H9 (cell line): ENCODE results near the gene NXN. TPM values are rescaled to one million over a fixed set of nuclear protein-coding genes. Genes with fewer than 3 reads are reported as not detected.
A peak's percentile ranks its signal among the peaks of the same experiment; 100 is the strongest.

Source experiments
- DNase-seq: peaks from one replicate; pipeline ENCODE4 v3.0.0-alpha.2; 2017
- H2AFZ ChIP-seq: one replicate; pipeline ENCODE4 v1.6.1; 2013; ENCODE audit warnings: mild to moderate bottlenecking, low read length, control low read depth, moderate library complexity
- H2AK5ac ChIP-seq: 2 replicates; pipeline ENCODE4 v1.6.1; 2013; ENCODE audit warnings: low read length, control low read depth, mixed read lengths; ENCODE audit not compliant: insufficient read length
- H2BK120ac ChIP-seq: one replicate; pipeline ENCODE4 v1.6.1; 2013; ENCODE audit warnings: low read depth, mild to moderate bottlenecking, low read length, control low read depth, inconsistent platforms; ENCODE audit not compliant: poor library complexity, severe bottlenecking
- H2BK12ac ChIP-seq: 2 replicates; pipeline ENCODE4 v1.6.1; 2013; ENCODE audit warnings: low read length, control low read depth, mixed read lengths, low read depth; ENCODE audit not compliant: insufficient read length
- H2BK15ac ChIP-seq: 2 replicates; pipeline ENCODE4 v1.6.1; 2013; ENCODE audit warnings: low read depth, low read length, control low read depth
- H2BK20ac ChIP-seq: one replicate; pipeline ENCODE4 v1.6.1; 2013; ENCODE audit warnings: low read depth, mild to moderate bottlenecking, low read length, control low read depth, inconsistent platforms; ENCODE audit not compliant: poor library complexity, severe bottlenecking
- H2BK5ac ChIP-seq: 2 replicates; pipeline ENCODE4 v1.6.1; 2013; ENCODE audit warnings: low read length, control low read depth, mixed read lengths; ENCODE audit not compliant: insufficient read length
- H3K14ac ChIP-seq: 2 replicates; pipeline ENCODE4 v1.6.1; 2013; ENCODE audit warnings: low read length, control low read depth; ENCODE audit not compliant: insufficient read depth
- H3K18ac ChIP-seq: 2 replicates; pipeline ENCODE4 v1.6.1; 2013; ENCODE audit warnings: low read depth, mild to moderate bottlenecking, mixed read lengths, low read length, control low read depth; ENCODE audit not compliant: insufficient read length
- H3K23ac ChIP-seq: 2 replicates; pipeline ENCODE4 v1.6.1; 2013; ENCODE audit warnings: low read length, control low read depth, mixed read lengths, low read depth; ENCODE audit not compliant: insufficient read length
- H3K23me2 ChIP-seq: 2 replicates; pipeline ENCODE4 v1.6.1; 2013; ENCODE audit warnings: low read depth, mild to moderate bottlenecking, mixed read lengths, low read length, control low read depth; ENCODE audit not compliant: insufficient read length, poor library complexity, severe bottlenecking
- H3K27ac ChIP-seq: 2 replicates; pipeline ENCODE4 v1.5.1; 2013; ENCODE audit warnings: low read length, control low read depth, mixed read lengths, low read depth; ENCODE audit not compliant: insufficient read length
- H3K27me3 ChIP-seq: 2 replicates; pipeline ENCODE4 v1.6.1; 2013; ENCODE audit warnings: low read length, control low read depth, inconsistent platforms; ENCODE audit not compliant: insufficient read depth
- H3K4ac ChIP-seq: 2 replicates; pipeline ENCODE4 v1.6.1; 2013; ENCODE audit warnings: low read depth, mild to moderate bottlenecking, control low read depth, inconsistent platforms, low read length, moderate library complexity
- H3K4me1 ChIP-seq: 2 replicates; pipeline ENCODE4 v1.6.1; 2013; ENCODE audit warnings: low read length, control low read depth, inconsistent platforms; ENCODE audit not compliant: insufficient read depth
- H3K4me2 ChIP-seq: 2 replicates; pipeline ENCODE4 v1.6.1; 2013; ENCODE audit warnings: low read length, control low read depth, mixed read lengths; ENCODE audit not compliant: insufficient read length, insufficient read depth
- H3K56ac ChIP-seq: 2 replicates; pipeline ENCODE4 v1.6.1; 2013; ENCODE audit warnings: low read depth, mild to moderate bottlenecking, mixed read lengths, low read length, control low read depth; ENCODE audit not compliant: insufficient read length
- H3K79me1 ChIP-seq: 2 replicates; pipeline ENCODE4 v1.6.1; 2013; ENCODE audit warnings: low read depth, mild to moderate bottlenecking, moderate library complexity, low read length, control low read depth, inconsistent platforms; ENCODE audit not compliant: insufficient read depth, poor library complexity, severe bottlenecking
- H3K79me2 ChIP-seq: 2 replicates; pipeline ENCODE4 v1.6.1; 2013; ENCODE audit warnings: low read length, control low read depth, inconsistent platforms; ENCODE audit not compliant: insufficient read depth
- H3K9ac ChIP-seq: 2 replicates; pipeline ENCODE4 v1.6.1; 2013; ENCODE audit warnings: low read length, control low read depth, mixed read lengths; ENCODE audit not compliant: insufficient read length; ENCODE audit errors: extremely low read depth
- H3K9me3 ChIP-seq: one replicate; pipeline ENCODE4 v1.6.1; 2013; ENCODE audit warnings: low read depth, low read length, inconsistent platforms; ENCODE audit not compliant: control insufficient read depth
- H3T11ph ChIP-seq: one replicate; pipeline ENCODE4 v1.6.1; 2013; ENCODE audit warnings: mild to moderate bottlenecking, low read length, control low read depth, inconsistent platforms
- H4K20me1 ChIP-seq: one replicate; pipeline ENCODE4 v1.6.1; 2013; ENCODE audit not compliant: control insufficient read depth, insufficient read length, insufficient read depth
- H4K5ac ChIP-seq: 2 replicates; pipeline ENCODE4 v1.6.1; 2013; ENCODE audit warnings: low read depth, mild to moderate bottlenecking, mixed read lengths, low read length, control low read depth; ENCODE audit not compliant: insufficient read length
- H4K8ac ChIP-seq: replicated peaks from 2 replicates; pipeline ENCODE4 v1.6.1; 2013; ENCODE audit warnings: low read length, control low read depth, mixed read lengths, low read depth; ENCODE audit not compliant: insufficient read length
- H4K91ac ChIP-seq: 2 replicates; pipeline ENCODE4 v1.6.1; 2013; ENCODE audit warnings: low read depth, mild to moderate bottlenecking, moderate library complexity, mixed read lengths, low read length, control low read depth; ENCODE audit not compliant: insufficient read length
- H3K27ac Mint-ChIP-seq, 3 experiments: 2 replicates in 2 of 3; 3 replicates in 1 of 3; pipeline ENCODE4 v1.8.0; 2020 to 2021; ENCODE audit warnings: mixed read lengths in 3 of 3, mild to moderate bottlenecking in 1 of 3, moderate library complexity in 1 of 3
- H3K27me3 Mint-ChIP-seq: 2 replicates; pipeline ENCODE4 v1.8.0; 2021; ENCODE audit warnings: low read depth, mild to moderate bottlenecking, moderate library complexity, mixed read lengths
- H3K36me3 Mint-ChIP-seq, 3 experiments: 2 replicates in 2 of 3; 3 replicates in 1 of 3; pipeline ENCODE4 v1.8.0; 2020 to 2021; ENCODE audit warnings: low read depth in 3 of 3, mixed read lengths in 3 of 3; ENCODE audit not compliant: insufficient read depth in 1 of 3
- H3K4me1 Mint-ChIP-seq, 2 experiments: 2 replicates each; pipeline ENCODE4 v1.8.0; 2020; ENCODE audit warnings: mixed read lengths in 2 of 2
- H3K4me3 Mint-ChIP-seq, 2 experiments: 2 replicates in 1 of 2; 3 replicates in 1 of 2; pipeline ENCODE4 v1.8.0; 2020 to 2021; ENCODE audit warnings: mild to moderate bottlenecking in 2 of 2, mixed read lengths in 2 of 2, moderate library complexity in 1 of 2
- H3K9me3 Mint-ChIP-seq, 2 experiments: 2 replicates in 1 of 2; 3 replicates in 1 of 2; pipeline ENCODE4 v1.8.0; 2020; ENCODE audit warnings: mild to moderate bottlenecking in 2 of 2, mixed read lengths in 2 of 2, moderate library complexity in 1 of 2
- WGBS: extraction: QIAGEN DNeasy Blood & Tissue Kit; methylation state at CpG from one replicate; pipeline ENCODE4 v1.1.7; 2013; ENCODE audit warnings: missing lambda C conversion rate, low lambda C conversion rate, mixed read lengths; ENCODE audit not compliant: insufficient read length; ENCODE audit errors: extremely low coverage; 5-methylcytosine and 5-hydroxymethylcytosine counted together
- total RNA-seq: library from RNA; stranded (reverse); gene quantifications from 2 replicates; pipeline ENCODE4 v1.2.1, GENCODE V29; 2021
- TF ChIP-seq, protein P1 (sequence below): fragments of 200-600 bp; sonication (generic); conservative IDR thresholded peaks from 3 replicates; pipeline ENCODE4 v1.8.0; 2021; ENCODE audit warnings: antibody characterized with exemption, mild to moderate bottlenecking

Gene NXN
- total RNA-seq, 1 experiment from 2014 or later: 93.6 TPM

DNA sequence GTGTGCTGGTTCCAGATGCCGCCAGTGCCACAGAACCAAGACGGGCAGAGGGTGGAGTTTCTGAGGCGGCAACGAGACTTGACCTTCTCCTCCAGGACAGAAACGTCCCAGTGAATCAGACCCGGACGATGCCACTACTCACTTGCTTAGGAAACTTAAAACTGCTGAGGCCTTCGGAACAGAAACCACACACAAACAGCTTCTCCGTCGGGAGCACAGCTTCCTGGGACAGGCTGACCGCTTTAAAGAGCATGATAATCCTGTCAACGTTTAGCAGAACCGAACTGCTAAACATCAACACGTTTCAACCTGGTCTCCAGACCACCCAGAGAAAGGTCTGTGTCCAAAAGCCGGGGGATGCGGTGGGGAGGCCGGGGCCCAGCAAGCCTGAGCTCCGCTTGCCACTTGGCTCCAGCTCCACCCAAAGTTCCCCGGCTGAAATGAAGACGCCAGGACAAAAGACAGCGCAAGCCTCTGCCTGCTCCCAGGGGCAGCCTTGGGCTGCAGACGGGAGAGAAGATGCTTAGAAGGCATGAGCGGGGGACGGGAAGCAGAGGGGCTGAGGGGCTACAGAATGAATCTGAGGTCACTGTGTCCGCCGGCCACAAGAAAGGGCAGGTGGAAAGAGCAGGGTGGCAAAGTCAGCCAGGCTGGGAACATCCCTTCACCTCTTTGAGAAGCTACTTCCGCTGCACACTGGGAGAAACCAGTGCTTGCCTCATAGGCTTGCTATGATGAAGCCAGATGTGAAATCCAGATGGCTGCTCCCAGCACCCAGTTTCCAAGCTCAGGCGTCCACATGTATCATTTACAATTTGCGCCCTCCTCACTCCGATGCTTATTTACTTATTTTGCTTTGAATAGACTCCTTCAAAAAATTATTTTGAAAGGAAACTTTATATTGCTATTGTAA lies 128.5 kb downstream of the NXN start:
- TF ChIP-seq, protein P1, sequence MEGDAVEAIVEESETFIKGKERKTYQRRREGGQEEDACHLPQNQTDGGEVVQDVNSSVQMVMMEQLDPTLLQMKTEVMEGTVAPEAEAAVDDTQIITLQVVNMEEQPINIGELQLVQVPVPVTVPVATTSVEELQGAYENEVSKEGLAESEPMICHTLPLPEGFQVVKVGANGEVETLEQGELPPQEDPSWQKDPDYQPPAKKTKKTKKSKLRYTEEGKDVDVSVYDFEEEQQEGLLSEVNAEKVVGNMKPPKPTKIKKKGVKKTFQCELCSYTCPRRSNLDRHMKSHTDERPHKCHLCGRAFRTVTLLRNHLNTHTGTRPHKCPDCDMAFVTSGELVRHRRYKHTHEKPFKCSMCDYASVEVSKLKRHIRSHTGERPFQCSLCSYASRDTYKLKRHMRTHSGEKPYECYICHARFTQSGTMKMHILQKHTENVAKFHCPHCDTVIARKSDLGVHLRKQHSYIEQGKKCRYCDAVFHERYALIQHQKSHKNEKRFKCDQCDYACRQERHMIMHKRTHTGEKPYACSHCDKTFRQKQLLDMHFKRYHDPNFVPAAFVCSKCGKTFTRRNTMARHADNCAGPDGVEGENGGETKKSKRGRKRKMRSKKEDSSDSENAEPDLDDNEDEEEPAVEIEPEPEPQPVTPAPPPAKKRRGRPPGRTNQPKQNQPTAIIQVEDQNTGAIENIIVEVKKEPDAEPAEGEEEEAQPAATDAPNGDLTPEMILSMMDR: no peak
- Histone ChIP-seq H3K23me2 (no peaks in the 10 kb centered on the region), H2AK5ac (no peak overlapping the region), H3K23ac (no peak overlapping the region), H3K14ac (peak overlapping the region; percentile 18; the same call in 1 of the 2 replicates), H2BK20ac (no peak overlapping the region), H2AFZ (no peak overlapping the region), H3K4me1 (no peaks in the 10 kb centered on the region), H3K9ac (no peak overlapping the region), H4K8ac (no peak overlapping the region), H3K27me3 (no peaks in the 10 kb centered on the region), H3K18ac (no peak overlapping the region), H2BK12ac (no peak overlapping the region), H3T11ph (no peak overlapping the region), H3K4ac (no peak overlapping the region), H2BK15ac (no peak overlapping the region), H3K27ac (no peak overlapping the region), H3K9me3 (no peaks in the 10 kb centered on the region), H3K4me2 (no peak overlapping the region), H3K79me1 (peaks cover 5% of the 10 kb centered on the region), H3K56ac (no peak overlapping the region), H4K91ac (no peak overlapping the region), H2BK120ac (no peak overlapping the region), H2BK5ac (no peak overlapping the region), H3K79me2 (no peaks in the 10 kb centered on the region; the same call in 1 of the 2 replicates), H4K5ac (no peak overlapping the region), H4K20me1 (no peaks in the 10 kb centered on the region)
- peak overlapping the region in 2 of 3 experiments; percentile 45 to 94; a peak in 2 of 7 replicates for H3K27ac Mint-ChIP-seq
- H3K4me3 Mint-ChIP-seq: no peak overlapping the region
- H3K9me3 Mint-ChIP-seq: no peaks in the 10 kb centered on the region
- H3K27me3 Mint-ChIP-seq: no peaks in the 10 kb centered on the region
- no peak for DNase-seq
- H3K36me3 Mint-ChIP-seq: peaks cover 0 to 5% (median 5%) of the 10 kb centered on the region in 3 experiments; a peak in 2 of 7 replicates
- H3K4me1 Mint-ChIP-seq: peaks cover 60 to 66% of the 10 kb centered on the region in 2 experiments
- WGBS: no CpG with 5 or more reads among the region's 30 CpGs
